A204.1 (cell line): ENCODE data around the gene TNNC2.
A peak's percentile ranks its signal among the peaks of the same experiment; 100 is the strongest.
"Not testable (repeated sequence)": the region's sequence is repeated elsewhere in the genome, so short reads cannot be mapped to it uniquely, and the experiment has no call there.

Source experiments
- FAIRE-seq: peaks from 2 replicates; lab custom pipeline; 2012; peaks lifted over from hg19 to GRCh38; lab: Jason Lieb, UNC

The TNNC2 gene

GRCh38 chr20:45827030-45827652 lies at the start of gene TNNC2:
Gene TNNC2 (minus strand): TSS chr20:45827312. CDS start chr20:45827248, 64 bp downstream.
- no peak for FAIRE-seq

GRCh38 chr20:45874576-45874975 lies 47.5 kb upstream of the TNNC2 start:
- FAIRE-seq = no peak

GRCh38 chr20:45874104-45874481 lies 47.0 kb upstream of the TNNC2 start:
- not testable (repeated sequence) for FAIRE-seq

- FAIRE-seq = no peak
Observed at GRCh38 chr20:45873409-45874103, 46.4 kb upstream of the TNNC2 start.

GRCh38 chr20:45872626-45873025 lies 45.5 kb upstream of the TNNC2 start:
- FAIRE-seq = no peak

GRCh38 chr20:45867819-45868176 lies 40.7 kb upstream of the TNNC2 start:
- FAIRE-seq = no peak

GRCh38 chr20:45867136-45867818 lies 40.2 kb upstream of the TNNC2 start:
- no peak for FAIRE-seq

- FAIRE-seq = no peak
Observed at GRCh38 chr20:45866454-45866853, 39.3 kb upstream of the TNNC2 start.

- FAIRE-seq = no peak
Observed at GRCh38 chr20:45863543-45864470, 36.7 kb upstream of the TNNC2 start.

GRCh38 chr20:45861221-45862075 lies 34.3 kb upstream of the TNNC2 start:
- no peak for FAIRE-seq

- no peak for FAIRE-seq
Observed at GRCh38 chr20:45860560-45861220, 33.6 kb upstream of the TNNC2 start.

GRCh38 chr20:45859916-45860315 lies 32.8 kb upstream of the TNNC2 start:
- no peak for FAIRE-seq

- no peak for FAIRE-seq
Observed at GRCh38 chr20:45857882-45858216, 30.7 kb upstream of the TNNC2 start.

GRCh38 chr20:45857114-45857881 lies 30.2 kb upstream of the TNNC2 start, which contains the start of the genes ACOT8 and ZSWIM3:
Gene ACOT8 (minus strand): TSS chr20:45857392. CDS start chr20:45857315, 77 bp downstream.
Gene ZSWIM3 (plus strand): TSS chr20:45857614. CDS start chr20:45857826, 212 bp downstream.
- FAIRE-seq = peak; percentile 91

GRCh38 chr20:45853484-45853883 lies 26.4 kb upstream of the TNNC2 start:
- FAIRE-seq = no peak

- no peak for FAIRE-seq
Observed at GRCh38 chr20:45852326-45852725, 25.2 kb upstream of the TNNC2 start.

GRCh38 chr20:45851501-45851900 lies 24.4 kb upstream of the TNNC2 start:
- no peak for FAIRE-seq

- FAIRE-seq = no peak
Observed at GRCh38 chr20:45850926-45851325, 23.8 kb upstream of the TNNC2 start.

GRCh38 chr20:45850238-45850637 lies 23.1 kb upstream of the TNNC2 start:
- no peak for FAIRE-seq

- no peak for FAIRE-seq
Observed at GRCh38 chr20:45848969-45849582, 22.0 kb upstream of the TNNC2 start.
